H1 (cell line): ENCODE results near the gene GRIA4. TPM values are rescaled to one million over a fixed set of nuclear protein-coding genes. Genes with fewer than 3 reads are reported as not detected.

ENCODE experiments used
- ATF2 ChIP-seq: IDR thresholded peaks from 2 replicates; pipeline ENCODE4 v1.6.1; 2012; ENCODE audit warnings: low read length, inconsistent platforms
- EP300 ChIP-seq, 2 experiments: IDR thresholded peaks; 1 replicate in 1 of 2; 2 replicates in 1 of 2; pipeline ENCODE4 v1.6.1; 2011 to 2012; ENCODE audit warnings: low read depth in 2 of 2, low read length in 2 of 2, mild to moderate bottlenecking in 2 of 2, borderline replicate concordance in 1 of 2, inconsistent platforms in 1 of 2, moderate library complexity in 1 of 2
- KDM4A ChIP-seq: IDR thresholded peaks from one replicate; pipeline ENCODE4 v1.7.1; 2012; ENCODE audit warnings: low read depth, mild to moderate bottlenecking, moderate library complexity, low read length, inconsistent platforms; ENCODE audit not compliant: severe bottlenecking
- polyA plus RNA-seq, 7 experiments: library from polyadenylated mRNA; depleted of rRNA in 3 of 7; stranded (reverse) in 5 of 7; unstranded in 2 of 7; fragments of >200 nt in 5 of 7; fragments of 200-250 nt in 2 of 7; gene quantifications; 1 replicate in 5 of 7; 2 replicates in 1 of 7; 4 replicates in 1 of 7; pipeline versions ENCODE4 v1.2.1 to v1.2.3, GENCODE V29; 2011 to 2013; ENCODE audit warnings: missing spikeins in 2 of 7, mixed read lengths in 2 of 7
- total RNA-seq: library from RNA; stranded (reverse); fragmentation: NEBNext Ultra II Directional; extraction: Animal tissue kit (Norgen Biotek cat#: 25700); gene quantifications from 2 replicates; pipeline ENCODE4 v1.2.1, GENCODE V29; 2021

Gene GRIA4
- total and polyA plus RNA-seq, 2 of the 8 experiments (the other 6 are each of a cell fraction or from before 2014, with no cell fraction given): 12.5 to 21.8 TPM

GRCh38 chr11:105856954-105857353 is 247.1 kb downstream of the GRIA4 start (continued):
- no peak for TF ChIP-seq ATF2
- no peak for TF ChIP-seq EP300 (IDR thresholded peaks at IDR 0.05; ENCODE audit: borderline replicate concordance in 1 of 2, low read depth in 2 of 2, low read length in 2 of 2)
- no peak for TF ChIP-seq KDM4A
